Measurements from ENCODE around the gene SLK. TPM values are rescaled to one million over a fixed set of nuclear protein-coding genes. Genes with fewer than 3 reads are reported as not detected.

Gene SLK
- polyA plus RNA-seq, 1 of the 3 experiments (the other 2 are of a cell fraction), result 4.0 TPM

- Histone ChIP-seq H3K79me2 (ENCODE audit: insufficient read depth) (no peaks in the 10 kb centered on the region), H4K20me1 (ENCODE audit: insufficient read depth) (no peaks in the 10 kb centered on the region), H3K4me2 (no peak overlapping the region), H3F3A (replicated peaks; ENCODE audit: insufficient read depth) (no peaks in the 10 kb centered on the region), H3K4me1 (ENCODE audit: control insufficient read depth in 1 of 2, insufficient read depth in 2 of 2, low read depth in 1 of 2, low read length in 1 of 2) (peaks cover 0 to 3% of the 10 kb centered on the region in 2 experiments; a peak in 1 of 4 replicates), H3K27me3 (ENCODE audit: insufficient read depth) (no peaks in the 10 kb centered on the region), H2AFZ (ENCODE audit: low read depth) (no peak overlapping the region), H3K36me3 (replicated peaks in 1 of 2; ENCODE audit: control insufficient read depth in 1 of 2, insufficient read depth in 2 of 2, low read length in 1 of 2) (no peaks in the 10 kb centered on the region), H3K9ac (no peak overlapping the region), H3K9me2 (no peaks in the 10 kb centered on the region), H3K27ac (ENCODE audit: low read depth in 2 of 2, low read length in 1 of 2) (no peak overlapping the region), H3K9me3 (no peaks in the 10 kb centered on the region), H3K4me3 (ENCODE audit: low read depth in 2 of 2, low read length in 1 of 2) (no peak overlapping the region)
- TF ChIP-seq USF2 (IDR thresholded peaks at IDR 0.05; ENCODE audit: borderline replicate concordance, low read depth, low read length) (no peak), JUND (IDR thresholded peaks at IDR 0.05) (no peak), RFX5 (IDR thresholded peaks at IDR 0.05; ENCODE audit: low read length) (no peak), REST (IDR thresholded peaks at IDR 0.05; ENCODE audit: low read depth, low read length) (no peak), GABPA (IDR thresholded peaks at IDR 0.05; ENCODE audit: low read depth) (no peak), YY1 (IDR thresholded peaks at IDR 0.05; ENCODE audit: low read depth) (no peak)
- ChIA-PET POLR2A (no interaction called here), CTCF (interaction anchor here (1.0 kb wide), 1 partner anchor 44 kb away, joined by 3 read pairs; no protein-coding TSS in a partner anchor)
- WGBS (ENCODE audit: low lambda C conversion rate), result 87% methylated on average over 3 of the region's 3 CpGs
- DNase-seq, result no peak
These were observed 109.8 kb downstream of the SLK start for GRCh38 chr10:104076743-104077160.

GRCh38 chr10:104077247-104077646 is 110.3 kb downstream of the SLK start:
- Histone ChIP-seq H3K9me3 (no peaks in the 10 kb centered on the region), H3K27me3 (ENCODE audit: insufficient read depth) (no peaks in the 10 kb centered on the region), H3K4me2 (no peak overlapping the region), H3K4me3 (ENCODE audit: low read depth in 2 of 2, low read length in 1 of 2) (no peak overlapping the region), H3K27ac (ENCODE audit: low read depth in 2 of 2, low read length in 1 of 2) (no peak overlapping the region), H3K4me1 (ENCODE audit: control insufficient read depth in 1 of 2, insufficient read depth in 2 of 2, low read depth in 1 of 2, low read length in 1 of 2) (peaks cover 0 to 3% of the 10 kb centered on the region in 2 experiments; a peak in 1 of 4 replicates), H3F3A (replicated peaks; ENCODE audit: insufficient read depth) (no peaks in the 10 kb centered on the region), H3K79me2 (ENCODE audit: insufficient read depth) (no peaks in the 10 kb centered on the region), H4K20me1 (ENCODE audit: insufficient read depth) (no peaks in the 10 kb centered on the region), H3K9me2 (no peaks in the 10 kb centered on the region), H3K36me3 (replicated peaks in 1 of 2; ENCODE audit: control insufficient read depth in 1 of 2, insufficient read depth in 2 of 2, low read length in 1 of 2) (no peaks in the 10 kb centered on the region), H3K9ac (no peak overlapping the region), H2AFZ (ENCODE audit: low read depth) (no peak overlapping the region)
- ChIA-PET CTCF (interaction anchor here (1.0 kb wide), 2 partner anchors 44 to 220 kb away, joined by 3 read pairs; no protein-coding TSS in a partner anchor), POLR2A (no interaction called here)
- no peak for DNase-seq
- no peak for TF ChIP-seq IRF3 (IDR thresholded peaks at IDR 0.05; ENCODE audit: low read depth, low read length)
- no peak for TF ChIP-seq EP300 (IDR thresholded peaks at IDR 0.05; ENCODE audit: borderline replicate concordance in 1 of 2, low read depth in 1 of 2, low read length in 1 of 2)
- no peak for TF ChIP-seq NRF1 (IDR thresholded peaks at IDR 0.05; ENCODE audit: low read depth, low read length)
- TF ChIP-seq SIN3A (IDR thresholded peaks at IDR 0.05; ENCODE audit: borderline replicate concordance, low read depth, low read length), result no peak
- TF ChIP-seq PBX3 (IDR thresholded peaks at IDR 0.05), result no peak
- no peak for TF ChIP-seq YY1 (IDR thresholded peaks at IDR 0.05; ENCODE audit: low read depth)
- no peak for TF ChIP-seq TAF1 (IDR thresholded peaks at IDR 0.05; ENCODE audit: borderline replicate concordance, low read depth, low read length)
- TF ChIP-seq GABPA (IDR thresholded peaks at IDR 0.05; ENCODE audit: low read depth), result no peak
- TF ChIP-seq RCOR1 (IDR thresholded peaks at IDR 0.05; ENCODE audit: low read length), result no peak
- WGBS (ENCODE audit: low lambda C conversion rate), result 86% methylated on average over 3 of the region's 3 CpGs
